ENCODE measurements around the gene OMG. TPM values are rescaled to one million over a fixed set of nuclear protein-coding genes. Genes with fewer than 3 reads are reported as not detected.
A peak's percentile ranks its signal among the peaks of the same experiment; 100 is the strongest.

The OMG gene
- total RNA-seq, 2 donors from 2014 or later = not detected

DNA sequence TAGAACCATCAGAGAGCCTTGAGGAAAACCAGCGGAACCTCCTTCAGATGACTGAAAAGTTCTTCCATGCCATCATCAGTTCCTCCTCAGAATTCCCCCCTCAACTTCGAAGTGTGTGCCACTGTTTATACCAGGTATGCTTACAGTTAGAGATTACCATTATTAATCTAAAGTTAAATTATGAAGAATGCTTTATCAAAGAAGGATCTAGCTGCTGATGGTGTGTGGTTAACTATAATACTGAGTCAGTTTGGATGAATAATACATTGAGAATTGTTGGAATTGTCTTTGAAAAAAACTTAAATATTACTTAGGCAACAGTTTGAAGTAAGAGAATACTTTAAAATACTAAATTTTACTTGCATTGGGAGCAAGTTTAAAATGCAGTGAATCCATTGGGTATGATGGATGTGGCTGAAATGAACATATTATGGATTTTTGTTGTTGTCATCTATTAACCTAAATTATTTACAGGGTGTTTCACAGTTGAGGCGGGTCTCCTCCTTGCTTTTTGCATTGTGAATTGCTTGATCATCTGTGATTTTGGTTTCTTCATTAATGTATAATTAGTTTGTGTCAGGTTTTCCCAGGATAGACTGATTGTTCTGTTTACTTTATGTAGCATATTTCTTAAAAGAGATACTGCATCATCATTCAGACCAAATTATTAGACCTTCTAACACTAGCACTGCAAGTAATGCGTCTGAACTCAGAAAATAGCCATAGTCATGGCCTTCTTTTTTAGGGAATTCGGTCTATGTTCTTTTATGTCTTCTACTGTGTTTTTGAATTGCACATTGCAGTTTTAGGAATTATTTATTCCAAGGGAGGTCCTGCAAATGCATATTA lies 47.8 kb downstream of the OMG start:
- Histone ChIP-seq H3K27me3 (replicated peaks; ENCODE audit: insufficient read depth) (no peaks in the 10 kb centered on the region), H3K9me3 (no peaks in the 10 kb centered on the region), H3K4me3 (no peak overlapping the region), H3K36me3 (no peaks in the 10 kb centered on the region), H3K27ac (peak overlapping the region in 1 of 2 donors; percentile 3), H3K4me1 (ENCODE audit: control insufficient read depth in 1 of 2, low read depth in 2 of 2) (peaks cover 12 to 16% of the 10 kb centered on the region in 2 donors)
- ATAC-seq (ENCODE audit: insufficient number of reproducible peaks, low FRiP score, low read depth) (no peak), DNase-seq (ENCODE audit: low spot score) (no peak)
- TF ChIP-seq, protein P1, sequence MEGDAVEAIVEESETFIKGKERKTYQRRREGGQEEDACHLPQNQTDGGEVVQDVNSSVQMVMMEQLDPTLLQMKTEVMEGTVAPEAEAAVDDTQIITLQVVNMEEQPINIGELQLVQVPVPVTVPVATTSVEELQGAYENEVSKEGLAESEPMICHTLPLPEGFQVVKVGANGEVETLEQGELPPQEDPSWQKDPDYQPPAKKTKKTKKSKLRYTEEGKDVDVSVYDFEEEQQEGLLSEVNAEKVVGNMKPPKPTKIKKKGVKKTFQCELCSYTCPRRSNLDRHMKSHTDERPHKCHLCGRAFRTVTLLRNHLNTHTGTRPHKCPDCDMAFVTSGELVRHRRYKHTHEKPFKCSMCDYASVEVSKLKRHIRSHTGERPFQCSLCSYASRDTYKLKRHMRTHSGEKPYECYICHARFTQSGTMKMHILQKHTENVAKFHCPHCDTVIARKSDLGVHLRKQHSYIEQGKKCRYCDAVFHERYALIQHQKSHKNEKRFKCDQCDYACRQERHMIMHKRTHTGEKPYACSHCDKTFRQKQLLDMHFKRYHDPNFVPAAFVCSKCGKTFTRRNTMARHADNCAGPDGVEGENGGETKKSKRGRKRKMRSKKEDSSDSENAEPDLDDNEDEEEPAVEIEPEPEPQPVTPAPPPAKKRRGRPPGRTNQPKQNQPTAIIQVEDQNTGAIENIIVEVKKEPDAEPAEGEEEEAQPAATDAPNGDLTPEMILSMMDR (IDR thresholded peaks at IDR 0.05) = no peak

Other genes starting within 250 kb of the OMG start
- gene NF1, start 202.3 kb downstream of the OMG start, total RNA-seq = 100 to 1,000 TPM in 1 of 2 donors, 10 to 100 TPM in 1; 60.9 to 105 TPM
- 10 to 100 TPM; 14.4 to 18.5 TPM for gene EVI2B, start 16.8 kb upstream of the OMG start, total RNA-seq
- gene EVI2A, start 24.4 kb upstream of the OMG start, total RNA-seq = 10 to 100 TPM in 1 of 2 donors, 1 to 10 TPM in 1; 7.6 to 15.5 TPM
- 1 to 10 TPM in 1 of 2 donors, under 1 TPM in 1; 0.68 to 3.7 TPM for gene RAB11FIP4, start 94.4 kb upstream of the OMG start, total RNA-seq